Breast epithelium (tissue), 3 donors: Measurements from ENCODE around the gene EPHB2.

Experiments used
- POLR2A ChIP-seq: fragments of 450-650 bp; IDR thresholded peaks from one replicate; pipeline ENCODE4 v1.6.1; 2016; ENCODE audit warnings: antibody characterized with exemption, mild to moderate bottlenecking, moderate library complexity
- POLR2AphosphoS5 ChIP-seq, 3 donors: sonication (generic); formaldehyde crosslinking; IDR thresholded peaks; one replicate each; pipeline ENCODE4 v1.6.1; 2017; ENCODE audit warnings: antibody characterized with exemption in 3 of 3
- TF ChIP-seq, protein P1 (sequence below), 3 donors: fragments of 450-650 bp; IDR thresholded peaks; one replicate each; pipeline ENCODE4 v1.5.1; 2016 to 2017; ENCODE audit warnings: antibody characterized with exemption in 3 of 3, mild to moderate bottlenecking in 3 of 3, moderate library complexity in 3 of 3

- TF ChIP-seq, protein P1, sequence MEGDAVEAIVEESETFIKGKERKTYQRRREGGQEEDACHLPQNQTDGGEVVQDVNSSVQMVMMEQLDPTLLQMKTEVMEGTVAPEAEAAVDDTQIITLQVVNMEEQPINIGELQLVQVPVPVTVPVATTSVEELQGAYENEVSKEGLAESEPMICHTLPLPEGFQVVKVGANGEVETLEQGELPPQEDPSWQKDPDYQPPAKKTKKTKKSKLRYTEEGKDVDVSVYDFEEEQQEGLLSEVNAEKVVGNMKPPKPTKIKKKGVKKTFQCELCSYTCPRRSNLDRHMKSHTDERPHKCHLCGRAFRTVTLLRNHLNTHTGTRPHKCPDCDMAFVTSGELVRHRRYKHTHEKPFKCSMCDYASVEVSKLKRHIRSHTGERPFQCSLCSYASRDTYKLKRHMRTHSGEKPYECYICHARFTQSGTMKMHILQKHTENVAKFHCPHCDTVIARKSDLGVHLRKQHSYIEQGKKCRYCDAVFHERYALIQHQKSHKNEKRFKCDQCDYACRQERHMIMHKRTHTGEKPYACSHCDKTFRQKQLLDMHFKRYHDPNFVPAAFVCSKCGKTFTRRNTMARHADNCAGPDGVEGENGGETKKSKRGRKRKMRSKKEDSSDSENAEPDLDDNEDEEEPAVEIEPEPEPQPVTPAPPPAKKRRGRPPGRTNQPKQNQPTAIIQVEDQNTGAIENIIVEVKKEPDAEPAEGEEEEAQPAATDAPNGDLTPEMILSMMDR (IDR thresholded peaks at IDR 0.05), result no peak
- TF ChIP-seq POLR2AphosphoS5 (IDR thresholded peaks at IDR 0.05) (no peak), POLR2A (no peak)
Observed at GRCh38 chr1:22749919-22750684, 39.5 kb downstream of the EPHB2 start.
